Activated CD8-positive, alpha-beta T cell treated with anti-CD3 and anti-CD28 coated beads, Interleukin-2, amount 10 ng/mL, durations not matched to agents 7 days and 5 days (primary cell): Measurements from ENCODE around the gene PTGER2. TPM values are rescaled to one million over a fixed set of nuclear protein-coding genes. Genes with fewer than 3 reads are reported as not detected.

Source experiments
- ATAC-seq: fragments of 150-1000 bp; cut with Tn5 transposase; one replicate; pipeline ENCODE4 v1.10.0; 2021; ENCODE audit warnings: moderate library complexity
- CTCF ChIA-PET: fragments of 350-600 bp; sonication (Branson Sonifier 250); formaldehyde crosslinking; loops from one replicate; lab custom pipeline; 2021; ENCODE audit warnings: antibody characterized with exemption; lab: Charles Lee
- POLR2A ChIA-PET: fragments of 350-600 bp; sonication (Branson Sonifier 250); formaldehyde crosslinking; loops from one replicate; lab custom pipeline; 2021; ENCODE audit warnings: antibody characterized with exemption; lab: Charles Lee
- DNase-seq: peaks from one replicate; pipeline ENCODE4 v3.0.0-alpha.2; 2020
- H3K27ac Mint-ChIP-seq: one replicate; pipeline ENCODE4 v1.8.0; 2021; ENCODE audit warnings: mild to moderate bottlenecking, mixed read lengths
- H3K27me3 Mint-ChIP-seq: one replicate; pipeline ENCODE4 v1.8.0; 2021; ENCODE audit warnings: low read depth, mixed read lengths
- H3K36me3 Mint-ChIP-seq: one replicate; pipeline ENCODE4 v1.8.0; 2021; ENCODE audit warnings: low read depth, mixed read lengths
- H3K4me1 Mint-ChIP-seq: one replicate; pipeline ENCODE4 v1.8.0; 2021; ENCODE audit warnings: low read depth, mixed read lengths
- H3K4me3 Mint-ChIP-seq: one replicate; pipeline ENCODE4 v1.8.0; 2021; ENCODE audit warnings: mild to moderate bottlenecking, mixed read lengths
- H3K9me3 Mint-ChIP-seq: one replicate; pipeline ENCODE4 v1.8.0; 2022; ENCODE audit warnings: mixed read lengths; ENCODE audit not compliant: insufficient read depth
- total RNA-seq, 2 experiments: library from RNA; stranded (reverse); gene quantifications; one replicate each; pipeline ENCODE4 v1.2.3, GENCODE V29; 2021

PTGER2 gene
- total RNA-seq, 2 experiments from 2014 or later = 116 to 119 TPM

GRCh38 chr14:52325126-52325525 lies 11.0 kb downstream of the PTGER2 start:
- ChIA-PET POLR2A (interaction anchor here (0.7 to 5.1 kb wide), 7 partner anchors 8 to 151 kb away, joined by 3 to 34 read pairs (median 3); partner anchors contain the start of gene PTGER2), CTCF (interaction anchor here (0.8 to 2.0 kb wide), 13 partner anchors 8 to 87 kb away, joined by 3 to 9 read pairs (median 4); partner anchors contain the start of gene PTGER2)
- Mint-ChIP-seq H3K27me3 (no peaks in the 10 kb centered on the region), H3K27ac (peak overlapping the region; percentile 83), H3K9me3 (peaks cover 34% of the 10 kb centered on the region), H3K4me1 (peaks cover 95% of the 10 kb centered on the region), H3K4me3 (peak overlapping the region; percentile 46), H3K36me3 (peaks cover 94% of the 10 kb centered on the region)
- ATAC-seq (peak; percentile 90), DNase-seq (peak; percentile 59)

GRCh38 chr14:52325630-52326029 lies 11.5 kb downstream of the PTGER2 start:
- POLR2A ChIA-PET = interaction anchor here (0.7 to 5.1 kb wide), 6 partner anchors 9 to 80 kb away, joined by 3 to 34 read pairs (median 4); partner anchors contain the start of gene PTGER2
- H3K4me3 Mint-ChIP-seq = peak overlapping the region; percentile 46
- peak overlapping the region; percentile 83 for H3K27ac Mint-ChIP-seq
- H3K27me3 Mint-ChIP-seq = no peaks in the 10 kb centered on the region
- CTCF ChIA-PET = interaction anchor here (0.8 to 2.0 kb wide), 11 partner anchors 8 to 87 kb away, joined by 3 to 9 read pairs (median 4); partner anchors contain the start of gene PTGER2
- ATAC-seq = no peak
- H3K36me3 Mint-ChIP-seq = peaks cover 93% of the 10 kb centered on the region
- peaks cover 29% of the 10 kb centered on the region for H3K9me3 Mint-ChIP-seq
- H3K4me1 Mint-ChIP-seq = peaks cover 94% of the 10 kb centered on the region
- no peak for DNase-seq

DNA sequence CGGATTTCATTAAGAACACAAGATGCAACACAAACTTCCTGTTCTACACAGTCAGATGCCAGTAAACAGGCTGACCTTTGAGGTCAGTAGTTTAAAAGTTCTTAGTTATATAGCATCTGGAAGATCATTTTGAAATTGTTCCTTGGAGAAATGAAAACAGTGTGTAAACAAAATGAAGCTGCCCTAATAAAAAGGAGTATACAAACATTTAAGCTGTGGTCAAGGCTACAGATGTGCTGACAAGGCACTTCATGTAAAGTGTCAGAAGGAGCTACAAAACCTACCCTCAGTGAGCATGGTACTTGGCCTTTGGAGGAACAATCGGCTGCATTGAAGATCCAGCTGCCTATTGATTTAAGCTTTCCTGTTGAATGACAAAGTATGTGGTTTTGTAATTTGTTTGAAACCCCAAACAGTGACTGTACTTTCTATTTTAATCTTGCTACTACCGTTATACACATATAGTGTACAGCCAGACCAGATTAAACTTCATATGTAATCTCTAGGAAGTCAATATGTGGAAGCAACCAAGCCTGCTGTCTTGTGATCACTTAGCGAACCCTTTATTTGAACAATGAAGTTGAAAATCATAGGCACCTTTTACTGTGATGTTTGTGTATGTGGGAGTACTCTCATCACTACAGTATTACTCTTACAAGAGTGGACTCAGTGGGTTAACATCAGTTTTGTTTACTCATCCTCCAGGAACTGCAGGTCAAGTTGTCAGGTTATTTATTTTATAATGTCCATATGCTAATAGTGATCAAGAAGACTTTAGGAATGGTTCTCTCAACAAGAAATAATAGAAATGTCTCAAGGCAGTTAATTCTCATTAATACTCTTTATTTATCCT lies 13.5 kb downstream of the PTGER2 start:
- DNase-seq (no peak), ATAC-seq (peak; percentile 17)
- peaks cover 87% of the 10 kb centered on the region for H3K4me1 Mint-ChIP-seq
- H3K4me3 Mint-ChIP-seq = peak overlapping the region; percentile 27
- peaks cover 9% of the 10 kb centered on the region for H3K9me3 Mint-ChIP-seq
- H3K36me3 Mint-ChIP-seq = peaks cover 90% of the 10 kb centered on the region
- ChIA-PET POLR2A (interaction anchor here (1.0 to 5.1 kb wide), 4 partner anchors 10 to 92 kb away, joined by 3 to 32 read pairs (median 10); partner anchors contain the start of gene PTGER2), CTCF (interaction anchor here (0.9 to 1.8 kb wide), 9 partner anchors 8 to 77 kb away, joined by 3 to 8 read pairs (median 4); no protein-coding TSS in a partner anchor)
- peak overlapping the region; percentile 70 for H3K27ac Mint-ChIP-seq
- no peaks in the 10 kb centered on the region for H3K27me3 Mint-ChIP-seq

DNA sequence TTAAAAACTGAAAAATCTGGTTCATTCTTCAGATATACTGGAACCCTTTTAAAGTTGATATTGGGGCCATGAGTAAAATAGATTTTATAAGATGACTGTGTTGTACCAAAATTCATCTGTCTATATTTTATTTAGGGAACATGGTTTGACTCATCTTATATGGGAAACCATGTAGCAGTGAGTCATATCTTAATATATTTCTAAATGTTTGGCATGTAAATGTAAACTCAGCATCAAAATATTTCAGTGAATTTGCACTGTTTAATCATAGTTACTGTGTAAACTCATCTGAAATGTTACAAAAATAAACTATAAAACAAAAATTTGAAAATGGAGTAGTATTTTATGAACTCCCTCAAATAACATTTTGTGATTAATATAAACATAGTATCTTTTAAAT lies 14.2 kb downstream of the PTGER2 start:
- peaks cover 90% of the 10 kb centered on the region for H3K36me3 Mint-ChIP-seq
- ATAC-seq (no peak), DNase-seq (no peak)
- H3K27me3 Mint-ChIP-seq = no peaks in the 10 kb centered on the region
- no peak overlapping the region for H3K4me3 Mint-ChIP-seq
- CTCF ChIA-PET = interaction anchor here (1.4 kb wide), 1 partner anchor 9 kb away, joined by 3 read pairs; no protein-coding TSS in a partner anchor
- H3K4me1 Mint-ChIP-seq = peaks cover 82% of the 10 kb centered on the region
- H3K27ac Mint-ChIP-seq = peak overlapping the region; percentile 70
- POLR2A ChIA-PET = no interaction called here
- H3K9me3 Mint-ChIP-seq = peaks cover 7% of the 10 kb centered on the region

GRCh38 chr14:52329678-52330369 lies 15.7 kb downstream of the PTGER2 start:
- H3K4me3 Mint-ChIP-seq = no peak overlapping the region
- ATAC-seq = no peak
- CTCF ChIA-PET = interaction anchor here (1.4 kb wide), 1 partner anchor 11 kb away, joined by 3 read pairs; no protein-coding TSS in a partner anchor
- peaks cover 74% of the 10 kb centered on the region for H3K4me1 Mint-ChIP-seq
- no peak for DNase-seq
- POLR2A ChIA-PET = no interaction called here
- peaks cover 88% of the 10 kb centered on the region for H3K36me3 Mint-ChIP-seq
- H3K27ac Mint-ChIP-seq = peak overlapping the region; percentile 24
- H3K27me3 Mint-ChIP-seq = no peaks in the 10 kb centered on the region
- peaks cover 3% of the 10 kb centered on the region for H3K9me3 Mint-ChIP-seq

GRCh38 chr14:52332269-52332668 lies 18.2 kb downstream of the PTGER2 start:
- ChIA-PET CTCF (no interaction called here), POLR2A (no interaction called here)
- Mint-ChIP-seq H3K4me3 (no peak overlapping the region), H3K36me3 (peaks cover 68% of the 10 kb centered on the region), H3K9me3 (peaks cover 1% of the 10 kb centered on the region), H3K4me1 (peaks cover 60% of the 10 kb centered on the region), H3K27me3 (no peaks in the 10 kb centered on the region), H3K27ac (no peak overlapping the region)
- DNase-seq (no peak), ATAC-seq (no peak)

GRCh38 chr14:52333108-52333507 lies 19.0 kb downstream of the PTGER2 start:
- DNase-seq = no peak
- Mint-ChIP-seq H3K27me3 (no peaks in the 10 kb centered on the region), H3K4me1 (peaks cover 57% of the 10 kb centered on the region), H3K27ac (no peak overlapping the region), H3K4me3 (no peak overlapping the region), H3K36me3 (peaks cover 60% of the 10 kb centered on the region), H3K9me3 (no peaks in the 10 kb centered on the region)
- ChIA-PET POLR2A (no interaction called here), CTCF (no interaction called here)
- ATAC-seq = no peak

DNA sequence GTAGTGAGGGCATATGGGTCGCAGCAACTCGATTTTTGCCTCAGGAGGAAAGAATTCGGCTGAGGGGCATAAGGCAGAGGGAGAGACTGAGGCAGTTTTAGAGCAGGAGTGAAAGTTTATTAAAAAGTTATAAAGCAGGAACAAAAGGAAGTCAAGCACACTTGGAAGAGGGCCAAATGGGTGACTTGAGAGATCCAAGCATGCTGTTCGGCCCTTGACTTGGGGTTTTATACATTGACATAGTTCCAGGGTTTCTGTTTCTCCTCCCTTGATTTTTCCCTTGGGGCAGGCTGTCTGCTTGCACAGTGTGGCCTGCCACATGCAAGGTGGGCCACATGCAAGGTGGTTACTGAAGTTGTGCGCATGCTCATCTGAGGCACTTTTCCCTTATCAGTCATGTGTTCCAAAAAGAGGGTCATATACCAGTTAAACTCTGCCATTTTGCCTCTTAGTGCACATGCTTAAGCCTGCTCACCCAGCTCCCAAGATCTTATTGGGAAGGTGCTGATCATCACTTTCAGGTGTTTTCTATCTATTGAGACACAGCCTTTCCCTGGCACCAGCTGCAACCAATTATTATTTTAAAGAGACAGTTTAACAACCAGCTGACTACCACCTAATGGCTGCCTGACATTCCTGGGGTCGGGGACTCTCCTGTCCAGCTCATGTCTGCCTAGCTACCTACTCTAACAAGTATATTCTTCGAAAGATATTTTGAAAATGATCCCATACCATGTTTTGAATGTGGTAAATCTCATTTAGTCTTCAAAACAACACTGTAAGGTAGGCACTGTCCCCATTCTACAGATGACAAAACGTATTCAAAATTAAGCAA lies 19.9 kb downstream of the PTGER2 start:
- POLR2A ChIA-PET = no interaction called here
- no peak overlapping the region for H3K27ac Mint-ChIP-seq
- no peak for DNase-seq
- H3K36me3 Mint-ChIP-seq = peaks cover 56% of the 10 kb centered on the region
- no peak for ATAC-seq
- no peak overlapping the region for H3K4me3 Mint-ChIP-seq
- H3K4me1 Mint-ChIP-seq = peaks cover 55% of the 10 kb centered on the region
- CTCF ChIA-PET = interaction anchor here (1.2 kb wide), 1 partner anchor 10 kb away, joined by 4 read pairs; no protein-coding TSS in a partner anchor
- H3K9me3 Mint-ChIP-seq = no peaks in the 10 kb centered on the region
- H3K27me3 Mint-ChIP-seq = no peaks in the 10 kb centered on the region

GRCh38 chr14:52336241-52336640 lies 22.1 kb downstream of the PTGER2 start:
- no peak for ATAC-seq
- peaks cover 45% of the 10 kb centered on the region for H3K4me1 Mint-ChIP-seq
- no peak overlapping the region for H3K27ac Mint-ChIP-seq
- H3K36me3 Mint-ChIP-seq = peaks cover 39% of the 10 kb centered on the region
- no peaks in the 10 kb centered on the region for H3K27me3 Mint-ChIP-seq
- no peaks in the 10 kb centered on the region for H3K9me3 Mint-ChIP-seq
- H3K4me3 Mint-ChIP-seq = no peak overlapping the region
- DNase-seq = no peak
- ChIA-PET POLR2A (interaction anchor here (0.8 kb wide), 1 partner anchor 11 kb away, joined by 3 read pairs; no protein-coding TSS in a partner anchor), CTCF (interaction anchor here (1.3 kb wide), 1 partner anchor 9 kb away, joined by 4 read pairs; no protein-coding TSS in a partner anchor)

GRCh38 chr14:52338051-52338681 lies 24.1 kb downstream of the PTGER2 start:
- Mint-ChIP-seq H3K27ac (no peak overlapping the region), H3K27me3 (no peaks in the 10 kb centered on the region), H3K4me1 (peaks cover 39% of the 10 kb centered on the region), H3K4me3 (no peak overlapping the region), H3K36me3 (peaks cover 24% of the 10 kb centered on the region), H3K9me3 (peaks cover 6% of the 10 kb centered on the region)
- DNase-seq = no peak
- POLR2A ChIA-PET = interaction anchor here (0.6 kb wide), 1 partner anchor 25 kb away, joined by 3 read pairs; no protein-coding TSS in a partner anchor
- CTCF ChIA-PET = interaction anchor here (0.6 to 1.7 kb wide), 3 partner anchors 11 to 19 kb away, joined by 3 to 10 read pairs (median 3); no protein-coding TSS in a partner anchor
- no peak for ATAC-seq
